Testis (tissue), 3 donors: ENCODE data around the gene SCT. TPM values are rescaled to one million over a fixed set of nuclear protein-coding genes. Genes with fewer than 3 reads are reported as not detected.

ENCODE experiments used
- DNase-seq: peaks from one replicate; pipeline ENCODE4 v3.0.0-alpha.2; 2019
- H3K27ac ChIP-seq, 2 donors: fragments of 200-600 bp; sonication (generic); one replicate each; pipeline ENCODE4 v1.5.1; 2019
- H3K27me3 ChIP-seq: fragments of 200-600 bp; sonication (generic); one replicate; pipeline ENCODE4 v1.5.1; 2019
- H3K36me3 ChIP-seq: fragments of 200-600 bp; sonication (generic); one replicate; pipeline ENCODE4 v1.5.1; 2017; ENCODE audit warnings: low read depth; ENCODE audit errors: missing control alignments
- H3K4me1 ChIP-seq: fragments of 200-600 bp; sonication (generic); one replicate; pipeline ENCODE4 v1.5.1; 2019
- H3K4me3 ChIP-seq, 2 donors: fragments of 200-600 bp; sonication (generic); one replicate each; pipeline ENCODE4 v1.5.1; 2017 to 2019
- H3K9me3 ChIP-seq: fragments of 200-600 bp; sonication (generic); one replicate; pipeline ENCODE4 v1.5.1; 2017
- CTCF ChIP-seq, 3 experiments: fragments of 450-650 bp in 2 of 3; fragments of 200-600 bp in 1 of 3; sonication (generic) in 1 of 3; IDR thresholded peaks; one replicate each; pipeline ENCODE4 v1.5.1; 2016 to 2019; ENCODE audit warnings: antibody characterized with exemption in 3 of 3, mild to moderate bottlenecking in 2 of 3, moderate library complexity in 1 of 3
- POLR2A ChIP-seq: fragments of 450-650 bp; IDR thresholded peaks from one replicate; pipeline ENCODE4 v1.6.1; 2017; ENCODE audit warnings: antibody characterized with exemption, mild to moderate bottlenecking, moderate library complexity
- whole genome bisulfite sequencing, 2 donors: methylation state at CpG; one replicate each; pipeline ENCODE4 v1.1.5; 2018; 5-methylcytosine and 5-hydroxymethylcytosine counted together
- intact Hi-C: fragments of 100-400 bp; cut with DNase I; formaldehyde crosslinking; loops from one replicate; pipeline ENCODE4 v1.15.1; 2023; ENCODE audit warnings: low total_unique reads
- polyA plus RNA-seq: library from polyadenylated mRNA; stranded (reverse); fragments of 350-450 nt; fragmentation: Illumina TruSeq; extraction: RNeasy Lipid Tissue Mini Kit (QIAGEN cat#74804); gene quantifications from one replicate; pipeline ENCODE4 v1.2.3, GENCODE V29; 2014; ENCODE audit warnings: low read depth, low replicate concordance; ENCODE audit not compliant: insufficient read depth
- total RNA-seq, 2 donors: library from RNA; depleted of rRNA; stranded (reverse); fragments of >200 nt; gene quantifications; one replicate each; pipeline ENCODE4 v1.2.3, GENCODE V29; 2016

The SCT gene
- total and polyA plus RNA-seq, 3 donors from 2014 or later = 1.5 to 9.3 (median 3.4) TPM

- TF ChIP-seq POLR2A = no peak
- TF ChIP-seq CTCF (IDR thresholded peaks at IDR 0.05) = no peak
- Histone ChIP-seq H3K9me3 (no peaks in the 10 kb centered on the region), H3K4me1 (peaks cover 51% of the 10 kb centered on the region), H3K36me3 (no peaks in the 10 kb centered on the region), H3K4me3 (peak overlapping the region; percentile 80 to 86), H3K27me3 (no peaks in the 10 kb centered on the region), H3K27ac (no peak overlapping the region)
- no peak for DNase-seq
- intact Hi-C loops = no loop called here
- WGBS, 2 donors = 29 to 34% methylated on average over 6 of the region's 6 CpGs
Measured at GRCh38 chr11:577611-577894, 49.4 kb downstream of the SCT start.

GRCh38 chr11:576811-577610, 50.0 kb downstream of the SCT start:
- Histone ChIP-seq H3K27me3 (no peaks in the 10 kb centered on the region), H3K36me3 (no peaks in the 10 kb centered on the region), H3K4me1 (peaks cover 51% of the 10 kb centered on the region), H3K27ac (peak overlapping the region in 1 of 2 donors; percentile 92), H3K9me3 (no peaks in the 10 kb centered on the region), H3K4me3 (peak overlapping the region; percentile 80 to 86)
- intact Hi-C loops = no loop called here
- DNase-seq = no peak
- no peak for TF ChIP-seq CTCF (IDR thresholded peaks at IDR 0.05)
- TF ChIP-seq POLR2A = no peak
- WGBS, 2 donors = 2 to 4% methylated on average over 19 to 36 of the region's 48 CpGs

Other genes starting within 250 kb of the SCT start
- 1 to 10 TPM; 1.6 to 3.1 TPM for gene PKP3, start 233.0 kb downstream of the SCT start, total RNA-seq
- gene PKP3, start 233.0 kb downstream of the SCT start, polyA plus RNA-seq = 1.2 TPM
- 10 to 100 TPM; 39.3 to 43.8 TPM for gene SIGIRR, start 212.2 kb downstream of the SCT start, total RNA-seq
- gene SIGIRR, start 212.2 kb downstream of the SCT start, polyA plus RNA-seq = 35.5 TPM
- 1 to 10 TPM; 1.9 to 2.9 TPM for gene ANO9, start 185.2 kb downstream of the SCT start, total RNA-seq
- gene ANO9, start 185.2 kb downstream of the SCT start, polyA plus RNA-seq = 1.6 TPM
- 100 to 1,000 TPM; 107 to 160 TPM for gene PTDSS2, start 176.9 kb downstream of the SCT start, total RNA-seq
- gene PTDSS2, start 176.9 kb downstream of the SCT start, polyA plus RNA-seq = 116 TPM
- 100 to 1,000 TPM; 210 to 264 TPM for gene RNH1, start 119.9 kb downstream of the SCT start, total RNA-seq
- gene RNH1, start 119.9 kb downstream of the SCT start, polyA plus RNA-seq = 211 TPM
- 10 to 100 TPM; 35.1 to 49.7 TPM for gene HRAS, start 91.6 kb downstream of the SCT start, total RNA-seq
- gene HRAS, start 91.6 kb downstream of the SCT start, polyA plus RNA-seq = 31.4 TPM
- 10 to 100 TPM; 11.6 to 22.2 TPM for gene LRRC56, start 89.7 kb downstream of the SCT start, total RNA-seq
- 23.5 TPM for gene LRRC56, start 89.7 kb downstream of the SCT start, polyA plus RNA-seq
- gene LMNTD2, start 66.4 kb downstream of the SCT start, total RNA-seq = 10 to 100 TPM; 29.2 to 59.9 TPM
- 26.1 TPM for gene LMNTD2, start 66.4 kb downstream of the SCT start, polyA plus RNA-seq
- 10 to 100 TPM; 22.0 to 35.7 TPM for gene RASSF7, start 66.2 kb downstream of the SCT start, total RNA-seq
- gene RASSF7, start 66.2 kb downstream of the SCT start, polyA plus RNA-seq = 13.2 TPM
- gene PHRF1, start 50.7 kb downstream of the SCT start, total RNA-seq = 10 to 100 TPM; 62.9 to 74.4 TPM
- 30.2 TPM for gene PHRF1, start 50.7 kb downstream of the SCT start, polyA plus RNA-seq
- 10 to 100 TPM; 13.0 to 30.1 TPM for gene IRF7, start 11.2 kb downstream of the SCT start, total RNA-seq
- gene IRF7, start 11.2 kb downstream of the SCT start, polyA plus RNA-seq = 9.9 TPM
- gene CDHR5, start 2.2 kb downstream of the SCT start, total RNA-seq = under 1 TPM; 0.12 to 0.63 TPM
- 2.3 TPM for gene CDHR5, start 2.2 kb downstream of the SCT start, polyA plus RNA-seq
- gene DRD4, start 10.1 kb upstream of the SCT start, total RNA-seq = 1 to 10 TPM; 2.0 to 3.3 TPM
- 1.5 TPM for gene DRD4, start 10.1 kb upstream of the SCT start, polyA plus RNA-seq
- 100 to 1,000 TPM in 1 of 2 donors, 10 to 100 TPM in 1; 82.5 to 116 TPM for gene DEAF1, start 68.0 kb upstream of the SCT start, total RNA-seq
- 47.9 TPM for gene DEAF1, start 68.0 kb upstream of the SCT start, polyA plus RNA-seq
- 10 to 100 TPM; 72.8 to 74.5 TPM for gene TMEM80, start 68.6 kb upstream of the SCT start, total RNA-seq
- 38.9 TPM for gene TMEM80, start 68.6 kb upstream of the SCT start, polyA plus RNA-seq
- gene EPS8L2, start 79.0 kb upstream of the SCT start, total RNA-seq = 10 to 100 TPM; 27.3 to 29.1 TPM
- 14.3 TPM for gene EPS8L2, start 79.0 kb upstream of the SCT start, polyA plus RNA-seq
- 10 to 100 TPM; 84.8 to 88.1 TPM for gene TALDO1, start 120.3 kb upstream of the SCT start, total RNA-seq
- 86.6 TPM for gene TALDO1, start 120.3 kb upstream of the SCT start, polyA plus RNA-seq
- 10 to 100 TPM; 80.9 to 84.2 TPM for gene GATD1, start 150.3 kb upstream of the SCT start, total RNA-seq
- gene GATD1, start 150.3 kb upstream of the SCT start, polyA plus RNA-seq = 64.3 TPM
- 1 to 10 TPM; 1.0 to 2.1 TPM for gene CEND1, start 162.9 kb upstream of the SCT start, total RNA-seq
- gene CEND1, start 162.9 kb upstream of the SCT start, polyA plus RNA-seq = 0.50 TPM
- 10 to 100 TPM; 39.7 to 42.4 TPM for gene SLC25A22, start 171.1 kb upstream of the SCT start, total RNA-seq
- gene SLC25A22, start 171.1 kb upstream of the SCT start, polyA plus RNA-seq = 25.1 TPM
- 10 to 100 TPM; 50.7 to 59.3 TPM for gene PIDD1, start 178.1 kb upstream of the SCT start, total RNA-seq
- 17.6 TPM for gene PIDD1, start 178.1 kb upstream of the SCT start, polyA plus RNA-seq
- gene RPLP2, start 182.8 kb upstream of the SCT start, total RNA-seq = 100 to 1,000 TPM; 193 to 864 TPM
- 943 TPM for gene RPLP2, start 182.8 kb upstream of the SCT start, polyA plus RNA-seq
- 100 to 1,000 TPM in 1 of 2 donors, 10 to 100 TPM in 1; 96.7 to 108 TPM for gene PNPLA2, start 191.7 kb upstream of the SCT start, total RNA-seq
- gene PNPLA2, start 191.7 kb upstream of the SCT start, polyA plus RNA-seq = 86.7 TPM
- 1 to 10 TPM; 6.5 to 7.4 TPM for gene CRACR2B, start 200.7 kb upstream of the SCT start, total RNA-seq
- 4.9 TPM for gene CRACR2B, start 200.7 kb upstream of the SCT start, polyA plus RNA-seq
- 100 to 1,000 TPM; 108 to 195 TPM for gene CD151, start 205.8 kb upstream of the SCT start, total RNA-seq
- 201 TPM for gene CD151, start 205.8 kb upstream of the SCT start, polyA plus RNA-seq
- gene POLR2L, start 215.3 kb upstream of the SCT start, total RNA-seq = 10 to 100 TPM; 32.9 to 48.4 TPM
- 97.3 TPM for gene POLR2L, start 215.3 kb upstream of the SCT start, polyA plus RNA-seq
- 10 to 100 TPM; 49.1 to 87.0 TPM for gene TSPAN4, start 215.7 kb upstream of the SCT start, total RNA-seq
- gene TSPAN4, start 215.7 kb upstream of the SCT start, polyA plus RNA-seq = 47.2 TPM